BE2C (cell line): ENCODE measurements around the gene KRTAP20-3. TPM values are rescaled to one million over a fixed set of nuclear protein-coding genes. Genes with fewer than 3 reads are reported as not detected.

ENCODE experiments used
- DNase-seq: peaks from one replicate; pipeline ENCODE4 v3.0.0-alpha.2; 2020
- H3K27me3 ChIP-seq: fragments of 250-450 bp; sonication (Bioruptor Pico); 2 replicates; pipeline ENCODE4 v1.5.1; 2020; ENCODE audit warnings: mild to moderate bottlenecking
- H3K36me3 ChIP-seq: fragments of 250-450 bp; sonication (Bioruptor Pico); 2 replicates; pipeline ENCODE4 v1.5.1; 2020; ENCODE audit warnings: mild to moderate bottlenecking
- H3K4me1 ChIP-seq: fragments of 250-450 bp; sonication (Bioruptor Pico); 2 replicates; pipeline ENCODE4 v1.5.1; 2020
- H3K4me3 ChIP-seq: 2 replicates; pipeline ENCODE4 v1.5.1; 2011; ENCODE audit warnings: low read depth, low read length
- H3K9me3 ChIP-seq: fragments of 250-450 bp; sonication (Bioruptor Pico); 2 replicates; pipeline ENCODE4 v1.5.1; 2020
- polyA plus RNA-seq: library from polyadenylated mRNA; unstranded; fragments of >200 nt; gene quantifications from one replicate; pipeline ENCODE4 v1.2.1, GENCODE V29; 2012; ENCODE audit warnings: low read depth, missing spikeins; ENCODE audit not compliant: insufficient read length, insufficient read depth
- TF ChIP-seq, protein P1 (sequence below): IDR thresholded peaks from 2 replicates; pipeline ENCODE4 v1.5.1; 2012; ENCODE audit warnings: mild to moderate bottlenecking, low read depth, low read length

Gene KRTAP20-3
- not detected for polyA plus RNA-seq

- TF ChIP-seq, protein P1, sequence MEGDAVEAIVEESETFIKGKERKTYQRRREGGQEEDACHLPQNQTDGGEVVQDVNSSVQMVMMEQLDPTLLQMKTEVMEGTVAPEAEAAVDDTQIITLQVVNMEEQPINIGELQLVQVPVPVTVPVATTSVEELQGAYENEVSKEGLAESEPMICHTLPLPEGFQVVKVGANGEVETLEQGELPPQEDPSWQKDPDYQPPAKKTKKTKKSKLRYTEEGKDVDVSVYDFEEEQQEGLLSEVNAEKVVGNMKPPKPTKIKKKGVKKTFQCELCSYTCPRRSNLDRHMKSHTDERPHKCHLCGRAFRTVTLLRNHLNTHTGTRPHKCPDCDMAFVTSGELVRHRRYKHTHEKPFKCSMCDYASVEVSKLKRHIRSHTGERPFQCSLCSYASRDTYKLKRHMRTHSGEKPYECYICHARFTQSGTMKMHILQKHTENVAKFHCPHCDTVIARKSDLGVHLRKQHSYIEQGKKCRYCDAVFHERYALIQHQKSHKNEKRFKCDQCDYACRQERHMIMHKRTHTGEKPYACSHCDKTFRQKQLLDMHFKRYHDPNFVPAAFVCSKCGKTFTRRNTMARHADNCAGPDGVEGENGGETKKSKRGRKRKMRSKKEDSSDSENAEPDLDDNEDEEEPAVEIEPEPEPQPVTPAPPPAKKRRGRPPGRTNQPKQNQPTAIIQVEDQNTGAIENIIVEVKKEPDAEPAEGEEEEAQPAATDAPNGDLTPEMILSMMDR = no peak
- H3K36me3 ChIP-seq = no peaks in the 10 kb centered on the region
- H3K27me3 ChIP-seq = no peaks in the 10 kb centered on the region
- no peaks in the 10 kb centered on the region for H3K9me3 ChIP-seq
- H3K4me3 ChIP-seq = no peak within 1 kb of the TSS
- no peak for DNase-seq
- no peaks in the 10 kb centered on the region for H3K4me1 ChIP-seq
These were observed at the start of gene KRTAP20-3 for GRCh38 chr21:30642564-30642963. KRTAP20-3 (plus strand) TSS chr21:30642864.

DNA sequence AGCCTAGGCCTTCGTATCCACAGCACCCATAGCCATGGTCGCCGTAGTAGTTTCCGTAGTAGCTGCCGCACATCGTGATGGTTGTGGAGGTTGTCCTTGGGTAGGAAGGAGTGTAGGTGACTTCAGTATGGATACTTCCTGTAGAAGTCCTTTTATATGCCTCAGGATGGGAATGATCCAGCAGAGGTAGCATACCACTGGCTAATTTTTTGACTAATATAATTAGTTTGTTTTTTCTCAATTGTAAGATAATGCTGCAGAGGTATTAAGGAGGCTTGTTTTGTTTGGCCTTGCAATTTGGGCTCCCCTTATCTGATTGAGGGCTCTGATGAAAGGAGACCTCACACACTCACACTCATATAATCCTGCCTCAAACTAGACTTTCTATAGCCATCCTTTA is 43.9 kb upstream of the KRTAP20-3 start, which contains the start of gene KRTAP6-2:
Gene KRTAP6-2, minus strand, starts transcription at position 101 of the 400 bp plus-strand sequence. Its CDS starts 28 bp downstream, at position 73.
- TF ChIP-seq, protein P1 = no peak
- no peak within 1 kb of the TSS for H3K4me3 ChIP-seq
- H3K9me3 ChIP-seq = no peaks in the 10 kb centered on the region; the same call in 1 of the 2 replicates
- no peaks in the 10 kb centered on the region for H3K27me3 ChIP-seq
- DNase-seq = no peak
- no peaks in the 10 kb centered on the region for H3K4me1 ChIP-seq
- no peaks in the 10 kb centered on the region for H3K36me3 ChIP-seq

DNA sequence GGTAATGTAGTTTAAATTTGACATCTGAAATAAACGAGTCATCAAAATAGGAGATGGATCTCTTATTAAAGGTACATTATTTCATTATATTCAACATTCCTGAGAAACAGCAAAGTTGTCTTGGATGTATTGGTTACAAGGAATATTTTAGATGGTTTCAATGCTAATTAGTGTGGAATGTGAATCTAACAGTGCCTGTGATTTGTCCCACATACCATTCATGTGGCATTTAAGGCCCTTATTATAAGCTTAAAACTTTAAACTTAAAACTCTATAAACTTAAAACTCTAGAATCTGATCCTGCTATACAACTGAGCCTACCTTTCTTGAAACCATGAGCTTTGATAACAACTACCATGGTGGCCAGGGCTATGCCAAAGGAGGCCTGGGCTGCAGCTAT is 41.9 kb upstream of the KRTAP20-3 start, which contains the start of gene KRTAP22-1:
Gene KRTAP22-1, plus strand, starts transcription at position 301 of the 400 bp plus-strand sequence.
- no peak for DNase-seq
- no peaks in the 10 kb centered on the region for H3K27me3 ChIP-seq
- H3K4me3 ChIP-seq = no peak within 1 kb of the TSS
- H3K9me3 ChIP-seq = no peaks in the 10 kb centered on the region; the same call in 1 of the 2 replicates
- H3K36me3 ChIP-seq = no peaks in the 10 kb centered on the region
- H3K4me1 ChIP-seq = no peaks in the 10 kb centered on the region
- TF ChIP-seq, protein P1 = no peak

GRCh38 chr21:30605968-30606367 is 36.7 kb upstream of the KRTAP20-3 start:
- Histone ChIP-seq H3K9me3 (no peaks in the 10 kb centered on the region), H3K36me3 (no peaks in the 10 kb centered on the region), H3K27me3 (no peaks in the 10 kb centered on the region), H3K4me1 (no peaks in the 10 kb centered on the region), H3K4me3 (no peak overlapping the region)
- TF ChIP-seq, protein P1 = no peak
- no peak for DNase-seq

- TF ChIP-seq, protein P1 = no peak
- no peaks in the 10 kb centered on the region; the same call in 1 of the 2 replicates for H3K4me1 ChIP-seq
- no peaks in the 10 kb centered on the region for H3K9me3 ChIP-seq
- no peaks in the 10 kb centered on the region for H3K36me3 ChIP-seq
- DNase-seq = no peak
- H3K27me3 ChIP-seq = no peaks in the 10 kb centered on the region
- H3K4me3 ChIP-seq = no peak overlapping the region
These were observed 30.5 kb upstream of the KRTAP20-3 start for GRCh38 chr21:30612132-30612531.

DNA sequence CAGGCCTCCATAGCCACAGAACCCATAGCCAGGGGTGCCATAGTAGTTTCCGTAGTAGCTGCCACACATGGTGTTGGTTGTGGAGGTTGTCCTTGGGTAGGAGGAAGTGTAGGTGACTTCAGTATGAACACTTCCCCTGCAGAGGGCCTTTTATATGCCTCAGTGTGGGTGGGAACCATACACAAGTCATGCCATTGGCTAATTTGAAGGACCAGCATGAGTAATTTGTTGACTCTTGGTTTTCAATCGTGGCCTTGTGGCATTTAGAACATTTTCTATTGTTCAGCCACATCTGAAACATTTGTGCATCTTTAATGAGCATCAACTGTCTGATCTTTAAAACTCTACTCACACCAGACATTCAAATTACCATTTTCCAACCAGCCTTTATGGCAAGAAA is 28.8 kb upstream of the KRTAP20-3 start, which contains the start of gene KRTAP6-1:
Gene KRTAP6-1, minus strand, starts transcription at position 95 of the 400 bp plus-strand sequence. Its CDS starts 26 bp downstream, at position 69.
- DNase-seq = no peak
- Histone ChIP-seq H3K27me3 (no peaks in the 10 kb centered on the region), H3K36me3 (no peaks in the 10 kb centered on the region), H3K4me3 (no peak within 1 kb of the TSS), H3K4me1 (no peaks in the 10 kb centered on the region; the same call in 1 of the 2 replicates), H3K9me3 (no peaks in the 10 kb centered on the region)
- TF ChIP-seq, protein P1 = no peak
